ENCODE measurements around the gene ATP5PF. TPM values are rescaled to one million over a fixed set of nuclear protein-coding genes. Genes with fewer than 3 reads are reported as not detected.

Gene ATP5PF
- total RNA-seq, 1 experiment from 2014 or later, result 132 TPM

DNA sequence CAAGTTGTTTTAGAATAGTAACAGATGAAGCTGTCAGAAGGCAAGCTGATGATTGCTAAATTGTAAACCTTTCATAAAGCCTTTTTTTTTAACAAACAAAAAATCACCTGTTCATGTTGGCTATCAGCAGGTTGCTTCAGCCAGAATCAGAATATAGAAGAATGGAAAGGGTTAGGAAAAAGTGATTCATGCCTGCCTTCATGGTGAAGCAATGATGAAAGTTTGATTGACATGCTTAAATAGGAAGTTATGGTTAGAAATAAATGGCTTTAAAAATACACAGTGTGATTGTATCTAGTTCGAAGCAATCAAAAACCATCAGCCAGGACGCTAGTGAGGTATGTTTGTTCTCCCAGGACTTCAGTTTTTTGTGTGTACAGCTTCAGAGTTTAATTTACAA lies 38.0 kb upstream of the ATP5PF start (continued):
- TF ChIP-seq CEBPB (IDR thresholded peaks at IDR 0.05; ENCODE audit: low read depth) (no peak), JUND (IDR thresholded peaks at IDR 0.05) (no peak)
- TF ChIP-seq, protein P1, sequence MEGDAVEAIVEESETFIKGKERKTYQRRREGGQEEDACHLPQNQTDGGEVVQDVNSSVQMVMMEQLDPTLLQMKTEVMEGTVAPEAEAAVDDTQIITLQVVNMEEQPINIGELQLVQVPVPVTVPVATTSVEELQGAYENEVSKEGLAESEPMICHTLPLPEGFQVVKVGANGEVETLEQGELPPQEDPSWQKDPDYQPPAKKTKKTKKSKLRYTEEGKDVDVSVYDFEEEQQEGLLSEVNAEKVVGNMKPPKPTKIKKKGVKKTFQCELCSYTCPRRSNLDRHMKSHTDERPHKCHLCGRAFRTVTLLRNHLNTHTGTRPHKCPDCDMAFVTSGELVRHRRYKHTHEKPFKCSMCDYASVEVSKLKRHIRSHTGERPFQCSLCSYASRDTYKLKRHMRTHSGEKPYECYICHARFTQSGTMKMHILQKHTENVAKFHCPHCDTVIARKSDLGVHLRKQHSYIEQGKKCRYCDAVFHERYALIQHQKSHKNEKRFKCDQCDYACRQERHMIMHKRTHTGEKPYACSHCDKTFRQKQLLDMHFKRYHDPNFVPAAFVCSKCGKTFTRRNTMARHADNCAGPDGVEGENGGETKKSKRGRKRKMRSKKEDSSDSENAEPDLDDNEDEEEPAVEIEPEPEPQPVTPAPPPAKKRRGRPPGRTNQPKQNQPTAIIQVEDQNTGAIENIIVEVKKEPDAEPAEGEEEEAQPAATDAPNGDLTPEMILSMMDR (IDR thresholded peaks at IDR 0.05 in 2 of 3, conservative IDR thresholded peaks at IDR 0.05 in 1 of 3; ENCODE audit: borderline replicate concordance in 1 of 3, insufficient read depth in 1 of 3, low read depth in 2 of 3, low read length in 2 of 3), result no peak

DNA sequence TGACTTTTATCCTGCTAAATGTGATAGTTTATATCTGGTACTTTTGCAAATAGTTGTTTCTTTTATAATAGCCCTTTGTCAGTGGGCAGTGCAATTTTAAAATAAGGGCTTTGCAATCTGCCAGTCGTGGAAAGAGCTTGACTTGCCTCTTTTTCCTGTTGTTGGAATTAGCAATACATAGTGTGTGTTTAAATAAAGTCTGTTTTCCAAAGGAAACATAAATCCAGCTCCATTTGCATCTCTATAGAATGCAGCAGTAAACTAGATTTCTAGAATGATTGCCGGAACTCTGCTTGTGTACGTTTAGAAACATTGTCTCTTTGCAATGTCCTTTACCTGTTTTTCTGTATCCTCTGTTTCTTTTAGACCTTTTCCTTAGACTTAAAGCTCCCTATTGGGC lies 33.2 kb upstream of the ATP5PF start:
- DNase-seq (ENCODE audit: low read depth, low spot score) (no peak), ATAC-seq (no peak)
- Histone ChIP-seq H2AFZ (ENCODE audit: low read depth, low read length, poor library complexity, severe bottlenecking) (no peak overlapping the region), H3K9me2 (ENCODE audit: insufficient read depth) (no peaks in the 10 kb centered on the region), H3K4me1 (ENCODE audit: control insufficient read depth in 1 of 2, insufficient read depth in 2 of 2, low read length in 2 of 2) (no peaks in the 10 kb centered on the region), H3K36me3 (ENCODE audit: control insufficient read depth in 1 of 2, insufficient read depth in 2 of 2, low read length in 2 of 2) (peaks cover 0 to 17% of the 10 kb centered on the region in 2 experiments; a peak in 3 of 4 replicates), H3K4me3 (replicated peaks in 1 of 2; ENCODE audit: low read depth in 1 of 2, low read length in 2 of 2) (no peak overlapping the region), H3K79me2 (ENCODE audit: insufficient read depth, low read length) (no peaks in the 10 kb centered on the region), H4K20me1 (ENCODE audit: insufficient read depth) (no peaks in the 10 kb centered on the region), H3K9me3 (ENCODE audit: control insufficient read depth in 1 of 2, insufficient read depth in 1 of 2, low read depth in 1 of 2, low read length in 2 of 2) (no peaks in the 10 kb centered on the region), H3K9ac (ENCODE audit: low read length) (no peak overlapping the region), H3K27ac (ENCODE audit: low read depth, low read length) (no peak overlapping the region), H3K4me2 (ENCODE audit: low read length) (no peak overlapping the region), H3K27me3 (ENCODE audit: insufficient read depth, low read length) (no peaks in the 10 kb centered on the region)
- ChIA-PET CTCF (interaction anchor here (1.0 to 1.5 kb wide), 2 partner anchors 34 to 94 kb away, joined by 3 read pairs; no protein-coding TSS in a partner anchor), POLR2A (no interaction called here), RAD21 (ENCODE audit: low non-redundant PET in 1 of 2, low total read pairs in 2 of 2, uncharacterized antibody in 2 of 2, unreplicated experiment in 2 of 2) (no interaction called here)
- intact Hi-C loops (cut with micrococcal nuclease), result no loop called here
- no TSS peak for BruUV-seq (replicated peaks)
- TF ChIP-seq ELF1 (IDR thresholded peaks at IDR 0.05; ENCODE audit: borderline replicate concordance, low read depth), result no peak
- TF ChIP-seq CEBPB (IDR thresholded peaks at IDR 0.05; ENCODE audit: low read depth), result no peak
- no peak for TF ChIP-seq SRF (IDR thresholded peaks at IDR 0.05; ENCODE audit: low read depth)
- no peak for TF ChIP-seq POLR2A (IDR thresholded peaks at IDR 0.05; ENCODE audit: borderline replicate concordance, extremely low read depth, insufficient read depth, insufficient read length)
- no peak for TF ChIP-seq FOSL1 (IDR thresholded peaks at IDR 0.05; ENCODE audit: low read depth)
- TF ChIP-seq, protein P2, sequence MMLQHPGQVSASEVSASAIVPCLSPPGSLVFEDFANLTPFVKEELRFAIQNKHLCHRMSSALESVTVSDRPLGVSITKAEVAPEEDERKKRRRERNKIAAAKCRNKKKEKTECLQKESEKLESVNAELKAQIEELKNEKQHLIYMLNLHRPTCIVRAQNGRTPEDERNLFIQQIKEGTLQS (IDR thresholded peaks at IDR 0.05), result no peak
- TF ChIP-seq RAD21 (IDR thresholded peaks at IDR 0.05; ENCODE audit: low read depth), result no peak
- TF ChIP-seq ZNF274 (IDR thresholded peaks at IDR 0.05; ENCODE audit: low read depth, low read length), result no peak
- TF ChIP-seq, protein P3, sequence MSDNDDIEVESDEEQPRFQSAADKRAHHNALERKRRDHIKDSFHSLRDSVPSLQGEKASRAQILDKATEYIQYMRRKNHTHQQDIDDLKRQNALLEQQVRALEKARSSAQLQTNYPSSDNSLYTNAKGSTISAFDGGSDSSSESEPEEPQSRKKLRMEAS (IDR thresholded peaks at IDR 0.05), result no peak
- TF ChIP-seq EGR1 (IDR thresholded peaks at IDR 0.05; ENCODE audit: low read depth), result no peak
- TF ChIP-seq, protein P1 (IDR thresholded peaks at IDR 0.05 in 2 of 3, conservative IDR thresholded peaks at IDR 0.05 in 1 of 3; ENCODE audit: borderline replicate concordance in 1 of 3, insufficient read depth in 1 of 3, low read depth in 2 of 3, low read length in 2 of 3), result no peak
- no peak for TF ChIP-seq POLR2AphosphoS5 (IDR thresholded peaks at IDR 0.05; ENCODE audit: low read depth, low read length)
- TF ChIP-seq, protein P4, sequence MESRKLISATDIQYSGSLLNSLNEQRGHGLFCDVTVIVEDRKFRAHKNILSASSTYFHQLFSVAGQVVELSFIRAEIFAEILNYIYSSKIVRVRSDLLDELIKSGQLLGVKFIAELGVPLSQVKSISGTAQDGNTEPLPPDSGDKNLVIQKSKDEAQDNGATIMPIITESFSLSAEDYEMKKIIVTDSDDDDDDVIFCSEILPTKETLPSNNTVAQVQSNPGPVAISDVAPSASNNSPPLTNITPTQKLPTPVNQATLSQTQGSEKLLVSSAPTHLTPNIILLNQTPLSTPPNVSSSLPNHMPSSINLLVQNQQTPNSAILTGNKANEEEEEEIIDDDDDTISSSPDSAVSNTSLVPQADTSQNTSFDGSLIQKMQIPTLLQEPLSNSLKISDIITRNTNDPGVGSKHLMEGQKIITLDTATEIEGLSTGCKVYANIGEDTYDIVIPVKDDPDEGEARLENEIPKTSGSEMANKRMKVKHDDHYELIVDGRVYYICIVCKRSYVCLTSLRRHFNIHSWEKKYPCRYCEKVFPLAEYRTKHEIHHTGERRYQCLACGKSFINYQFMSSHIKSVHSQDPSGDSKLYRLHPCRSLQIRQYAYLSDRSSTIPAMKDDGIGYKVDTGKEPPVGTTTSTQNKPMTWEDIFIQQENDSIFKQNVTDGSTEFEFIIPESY (IDR thresholded peaks at IDR 0.05; ENCODE audit: extremely low read depth, insufficient replicate concordance, low read length), result no peak
- TF ChIP-seq TCF7L2 (IDR thresholded peaks at IDR 0.05; ENCODE audit: borderline replicate concordance, extremely low read depth, insufficient read depth, insufficient read length), result no peak
- no peak for TF ChIP-seq EZH2phosphoT487 (IDR thresholded peaks at IDR 0.05; ENCODE audit: borderline replicate concordance)
